HL-60 (cell line): ENCODE results near the gene MRPS10.

Source experiments
- CTCF ChIP-seq: IDR thresholded peaks from one replicate; pipeline ENCODE4 v1.5.1; 2011; ENCODE audit warnings: low read length, control low read depth, inconsistent platforms; ENCODE audit not compliant: insufficient read depth
- GABPA ChIP-seq: IDR thresholded peaks from 2 replicates; pipeline ENCODE4 v1.6.1; 2012; ENCODE audit warnings: low read depth

GRCh38 chr6:42260972-42261371, 43.3 kb upstream of the MRPS10 start:
- no peak for TF ChIP-seq CTCF
- TF ChIP-seq GABPA, result no peak
